GM12874 (cell line): ENCODE measurements around the gene KCNQ1.

Experiments
- CTCF ChIP-seq: IDR thresholded peaks from 2 replicates; pipeline ENCODE4 v1.5.1; 2011; ENCODE audit warnings: low read depth, mild to moderate bottlenecking, control low read depth, low read length, moderate library complexity; ENCODE audit not compliant: insufficient read depth

KCNQ1 gene

GRCh38 chr11:2781408-2782274 lies 336.8 kb downstream of the KCNQ1 start:
- no peak for TF ChIP-seq CTCF

DNA sequence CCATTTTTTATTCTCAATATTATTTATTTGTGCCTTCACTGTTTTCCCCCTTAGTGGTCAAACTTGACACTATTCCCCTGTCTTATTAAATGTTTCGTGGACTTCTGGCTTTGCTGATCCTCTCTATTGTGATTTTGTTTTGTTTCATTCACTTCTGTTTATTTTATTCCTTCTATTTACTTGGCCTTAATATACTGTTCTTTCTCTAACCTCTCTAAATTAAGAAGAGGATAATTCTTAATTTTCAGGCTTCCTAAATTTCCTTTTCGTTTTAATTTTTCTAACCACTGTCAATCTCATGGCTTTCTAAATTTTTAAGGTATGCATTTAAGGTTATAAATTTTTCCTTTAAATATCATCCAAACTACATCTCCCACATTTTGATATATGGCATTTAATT lies 338.0 kb downstream of the KCNQ1 start:
- no peak for TF ChIP-seq CTCF

GRCh38 chr11:2783536-2784082 lies 338.8 kb downstream of the KCNQ1 start:
- TF ChIP-seq CTCF: no peak

GRCh38 chr11:2787816-2788167 lies 343.0 kb downstream of the KCNQ1 start:
- TF ChIP-seq CTCF: no peak

DNA sequence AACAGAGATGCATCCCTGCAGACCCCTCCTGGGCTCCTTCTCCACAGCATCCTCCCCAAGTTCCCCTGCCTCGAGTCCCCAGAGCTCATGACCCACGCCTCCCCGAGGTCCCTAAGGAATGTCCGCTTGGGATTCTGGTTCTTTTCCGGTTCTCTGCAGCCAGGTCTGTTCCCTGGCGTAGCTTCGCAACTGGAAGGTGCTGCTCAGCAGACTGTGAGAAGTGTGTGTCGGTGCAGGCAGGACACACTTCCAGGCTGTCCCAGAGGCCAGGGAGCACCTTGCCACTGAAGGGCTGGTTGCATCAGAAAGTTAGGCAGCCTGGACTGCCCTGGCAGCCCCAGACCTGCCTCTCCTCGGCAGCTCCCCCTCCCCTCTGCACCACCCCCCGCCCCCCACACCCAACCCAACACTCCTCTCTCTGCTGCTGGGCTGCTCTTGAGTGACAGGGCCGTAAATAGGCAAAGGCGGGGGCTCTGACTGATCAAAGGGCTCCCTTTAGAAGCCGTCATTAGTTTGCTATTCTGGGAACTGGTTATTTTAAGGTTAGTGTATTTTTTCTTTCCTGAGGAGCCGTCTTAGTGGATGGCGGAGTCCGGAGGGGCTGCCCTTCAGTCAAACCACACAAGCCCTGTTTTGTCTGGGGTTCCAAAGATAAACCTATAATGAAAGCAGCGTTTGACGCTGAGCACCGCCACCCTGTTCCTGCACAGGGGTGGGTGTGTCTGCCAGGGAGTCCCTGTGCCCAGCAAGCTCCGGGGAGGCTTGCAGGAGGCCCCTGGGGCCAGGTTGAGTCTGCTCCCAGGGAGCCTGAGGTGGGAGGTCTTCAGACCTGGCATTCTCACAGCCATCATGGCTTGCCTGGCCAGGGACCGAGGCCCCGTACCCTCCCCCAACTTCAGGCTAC lies 343.6 kb downstream of the KCNQ1 start:
- TF ChIP-seq CTCF: no peak

GRCh38 chr11:2789331-2789730 lies 344.5 kb downstream of the KCNQ1 start:
- TF ChIP-seq CTCF: no peak
